IMR-90 (cell line): ENCODE measurements around the gene ADAMTS18.

ENCODE experiments used
- CEBPB ChIP-seq: IDR thresholded peaks from 2 replicates; pipeline ENCODE4 v1.6.1; 2012; ENCODE audit warnings: low read depth, low read length, improper control_type of control experiment
- CHD1 ChIP-seq: IDR thresholded peaks from 2 replicates; pipeline ENCODE4 v1.6.1; 2012; ENCODE audit warnings: low read depth, low read length, improper control_type of control experiment
- FOS ChIP-seq: fragments of 150-350 bp; IDR thresholded peaks from 2 replicates; pipeline ENCODE4 v1.6.1; 2016; ENCODE audit warnings: low read depth, low read length
- MAFK ChIP-seq: IDR thresholded peaks from 2 replicates; pipeline ENCODE4 v1.6.1; 2012; ENCODE audit warnings: low read depth, low read length, improper control_type of control experiment
- MXI1 ChIP-seq: IDR thresholded peaks from 2 replicates; pipeline ENCODE4 v1.6.1; 2012; ENCODE audit warnings: low read depth, mild to moderate bottlenecking, low read length, moderate library complexity, borderline replicate concordance
- POLR2A ChIP-seq: IDR thresholded peaks from 2 replicates; pipeline ENCODE4 v1.6.1; 2012; ENCODE audit warnings: mild to moderate bottlenecking, low read depth, low read length
- RAD21 ChIP-seq: IDR thresholded peaks from 2 replicates; pipeline ENCODE4 v1.6.1; 2012; ENCODE audit warnings: low read length, improper control_type of control experiment
- RCOR1 ChIP-seq: IDR thresholded peaks from 2 replicates; pipeline ENCODE4 v1.6.1; 2012; ENCODE audit warnings: mild to moderate bottlenecking, low read length, improper control_type of control experiment; ENCODE audit not compliant: insufficient replicate concordance
- USF2 ChIP-seq: fragments of 150-350 bp; IDR thresholded peaks from 2 replicates; pipeline ENCODE4 v1.6.1; 2017; ENCODE audit warnings: mild to moderate bottlenecking, antibody characterized with exemption, low read length, low read depth
- TF ChIP-seq, protein P1 (sequence below): conservative IDR thresholded peaks from 2 replicates; pipeline ENCODE4 v1.5.1; 2012; ENCODE audit warnings: mild to moderate bottlenecking, low read depth, low read length, improper control_type of control experiment

GRCh38 chr16:77402118-77402517 lies 32.7 kb downstream of the ADAMTS18 start:
- TF ChIP-seq, protein P1, sequence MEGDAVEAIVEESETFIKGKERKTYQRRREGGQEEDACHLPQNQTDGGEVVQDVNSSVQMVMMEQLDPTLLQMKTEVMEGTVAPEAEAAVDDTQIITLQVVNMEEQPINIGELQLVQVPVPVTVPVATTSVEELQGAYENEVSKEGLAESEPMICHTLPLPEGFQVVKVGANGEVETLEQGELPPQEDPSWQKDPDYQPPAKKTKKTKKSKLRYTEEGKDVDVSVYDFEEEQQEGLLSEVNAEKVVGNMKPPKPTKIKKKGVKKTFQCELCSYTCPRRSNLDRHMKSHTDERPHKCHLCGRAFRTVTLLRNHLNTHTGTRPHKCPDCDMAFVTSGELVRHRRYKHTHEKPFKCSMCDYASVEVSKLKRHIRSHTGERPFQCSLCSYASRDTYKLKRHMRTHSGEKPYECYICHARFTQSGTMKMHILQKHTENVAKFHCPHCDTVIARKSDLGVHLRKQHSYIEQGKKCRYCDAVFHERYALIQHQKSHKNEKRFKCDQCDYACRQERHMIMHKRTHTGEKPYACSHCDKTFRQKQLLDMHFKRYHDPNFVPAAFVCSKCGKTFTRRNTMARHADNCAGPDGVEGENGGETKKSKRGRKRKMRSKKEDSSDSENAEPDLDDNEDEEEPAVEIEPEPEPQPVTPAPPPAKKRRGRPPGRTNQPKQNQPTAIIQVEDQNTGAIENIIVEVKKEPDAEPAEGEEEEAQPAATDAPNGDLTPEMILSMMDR: no peak
- TF ChIP-seq MXI1: no peak
- no peak for TF ChIP-seq RCOR1
- no peak for TF ChIP-seq FOS
- TF ChIP-seq CEBPB: no peak
- no peak for TF ChIP-seq POLR2A
- no peak for TF ChIP-seq CHD1
- no peak for TF ChIP-seq USF2
- no peak for TF ChIP-seq MAFK
- TF ChIP-seq RAD21: no peak
